ENCODE results near the gene BTN1A1.
"Not testable (repeated sequence)": the region's sequence is repeated elsewhere in the genome, so short reads cannot be mapped to it uniquely, and the experiment has no call there.

BTN1A1 gene

DNA sequence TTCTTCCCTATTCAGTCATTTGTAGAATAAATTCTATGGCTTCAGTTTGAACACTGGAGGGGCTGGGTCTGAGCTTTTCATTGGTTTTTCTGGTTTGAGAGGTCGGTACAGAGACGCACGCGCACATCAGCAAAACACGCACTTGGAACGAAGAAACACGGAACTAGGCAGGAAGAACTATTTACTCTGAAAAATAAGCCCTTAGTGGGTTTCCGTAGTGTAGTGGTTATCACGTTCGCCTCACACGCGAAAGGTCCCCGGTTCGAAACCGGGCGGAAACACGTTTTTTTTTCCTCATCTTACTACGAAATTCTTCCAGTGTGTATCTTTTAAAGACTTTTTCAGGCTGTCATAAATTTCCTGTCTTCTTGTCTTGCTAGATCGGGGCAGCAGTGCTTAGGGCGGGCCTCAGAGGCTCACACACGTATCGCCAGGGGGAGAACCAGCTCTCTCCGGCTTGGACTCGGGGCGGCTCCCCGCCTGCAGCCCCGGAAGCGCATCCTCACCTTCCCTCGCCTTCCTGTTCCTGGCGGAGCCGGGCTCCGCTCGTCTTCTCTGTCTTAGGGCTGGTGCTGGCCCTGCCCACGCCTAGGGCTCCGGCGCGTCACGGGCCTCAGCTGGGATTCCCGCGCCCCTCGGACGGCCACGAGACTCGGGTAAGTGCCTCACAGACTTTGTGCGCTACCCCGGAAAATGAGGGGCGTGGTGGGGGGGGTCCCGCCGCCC, 37.9 kb downstream of the BTN1A1 start, which contains the start of gene HMGN4:
TSS of gene HMGN4 (plus strand) at position 521 of the 726 bp plus-strand sequence. CDS start 6,841 bp downstream, outside the sequence.
- peak; percentile 97 for DNase-seq

DNA sequence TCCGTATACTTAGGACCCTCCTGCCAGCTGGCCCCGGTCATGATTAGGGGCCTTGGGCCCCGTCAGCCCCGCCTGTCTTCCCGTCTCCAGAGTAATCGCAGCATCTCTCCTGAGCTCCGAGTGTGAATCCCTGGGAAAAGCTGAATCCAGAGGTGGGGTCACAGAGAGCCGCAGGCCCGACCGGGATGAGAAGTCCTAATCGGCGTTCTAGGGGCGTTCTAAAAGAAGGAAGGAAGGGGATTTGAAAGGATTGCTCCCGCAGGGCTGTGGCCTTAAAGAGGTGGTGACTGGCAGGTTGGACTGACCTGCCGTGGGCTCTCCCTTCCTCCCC, 38.4 kb downstream of the BTN1A1 start:
- no peak for DNase-seq

DNA sequence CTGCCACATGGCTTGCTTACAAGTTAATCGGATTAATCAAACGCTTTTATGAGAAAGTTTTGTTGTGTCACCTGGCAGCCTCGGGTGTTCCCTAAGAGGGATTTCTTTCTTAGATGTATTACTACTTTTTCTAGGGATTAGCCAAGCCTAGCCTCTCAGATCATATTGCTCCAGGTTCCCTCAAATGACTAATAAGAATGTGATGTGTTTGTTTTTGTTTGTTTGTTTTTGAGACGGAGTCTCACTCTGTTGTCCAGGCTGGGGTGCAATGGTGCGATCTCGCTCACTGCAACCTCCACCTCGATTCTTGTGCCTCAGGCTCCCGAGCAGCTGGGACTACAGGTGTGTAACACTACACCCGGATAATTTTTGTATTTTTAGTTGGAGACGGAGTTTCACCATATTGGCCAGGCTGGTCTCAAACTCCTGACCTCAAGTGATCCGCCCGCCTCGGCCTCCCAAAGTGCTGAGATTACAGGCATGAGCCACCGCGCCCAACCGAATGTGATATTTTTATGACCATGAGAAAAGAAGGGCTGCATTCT, 39.0 kb downstream of the BTN1A1 start:
- DNase-seq = no peak

DNA sequence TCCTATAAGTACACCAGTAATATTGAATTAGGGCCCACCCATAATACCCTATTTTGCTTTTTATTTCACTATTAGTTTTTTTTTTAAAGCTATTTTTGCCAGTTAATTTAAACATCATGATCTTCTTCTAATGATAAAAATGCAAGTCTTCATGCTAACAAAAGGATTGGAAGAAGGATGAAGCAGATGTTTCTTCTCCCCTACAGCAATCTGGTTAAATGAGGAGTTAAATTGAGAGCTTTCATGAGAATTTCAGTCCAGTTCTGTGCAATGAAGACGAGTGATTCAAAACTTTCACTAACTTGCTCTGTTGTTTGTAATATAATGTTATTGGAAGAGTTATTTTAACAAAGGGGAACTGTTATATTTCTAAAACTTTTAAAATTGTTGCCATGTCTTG, 41.5 kb downstream of the BTN1A1 start:
- no peak for DNase-seq

DNA sequence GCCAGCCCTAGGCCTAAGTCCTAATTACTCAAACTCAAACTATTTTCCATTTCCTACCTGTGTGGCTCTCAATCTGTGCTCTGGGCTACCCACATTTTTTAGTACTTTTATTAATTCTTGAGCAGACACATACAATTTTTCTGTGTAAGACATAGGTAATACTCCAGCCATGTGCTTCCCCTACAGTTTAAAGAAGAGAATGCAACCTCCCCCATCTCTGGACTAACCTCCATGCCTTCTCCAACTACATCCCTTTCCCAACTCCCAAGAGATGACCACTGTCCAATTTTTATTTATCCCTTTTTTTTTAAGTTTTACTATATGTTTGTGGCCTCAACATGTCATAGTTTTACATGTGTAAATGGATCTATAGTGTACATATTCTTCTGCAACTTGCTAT, 43.9 kb downstream of the BTN1A1 start:
- peak; percentile 37 for DNase-seq

DNA sequence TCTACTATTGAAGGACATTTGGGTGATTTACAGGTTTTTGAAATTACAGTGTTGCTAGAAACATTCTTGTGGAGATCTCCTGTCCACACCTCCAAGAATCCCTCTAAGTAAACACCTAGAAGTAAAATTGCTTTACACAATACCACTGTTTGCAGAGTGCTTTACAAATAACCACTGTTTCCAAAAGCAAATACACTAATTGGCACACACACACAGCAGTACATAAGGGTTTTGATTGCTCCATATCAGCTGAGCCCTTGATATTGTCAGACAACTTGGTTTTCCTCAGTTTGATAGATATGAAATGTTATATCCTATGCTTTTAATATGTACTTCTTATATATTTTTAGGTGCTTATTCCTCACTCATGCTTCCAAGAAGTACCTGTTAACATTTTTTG, 44.4 kb downstream of the BTN1A1 start:
- DNase-seq = no peak

DNA sequence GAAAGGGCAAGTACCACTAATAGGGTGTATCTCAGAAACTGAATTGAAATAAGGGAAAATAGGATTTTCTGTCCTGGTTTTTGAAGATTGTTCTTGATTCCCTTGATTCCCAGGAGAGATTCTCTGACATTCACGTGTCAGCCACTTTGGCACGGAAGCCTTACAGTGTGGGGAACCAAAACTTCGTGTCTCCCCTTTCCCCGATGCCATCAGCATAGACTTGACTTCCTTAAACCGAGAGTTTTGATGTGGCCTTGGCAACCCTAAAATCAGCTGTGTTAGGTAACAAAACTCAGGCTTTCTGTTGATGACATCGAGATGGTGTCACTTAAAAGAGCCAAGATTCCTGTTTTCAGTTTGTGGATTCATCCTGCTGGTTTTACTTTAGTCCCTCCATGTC, 45.5 kb downstream of the BTN1A1 start:
- DNase-seq = no peak

DNA sequence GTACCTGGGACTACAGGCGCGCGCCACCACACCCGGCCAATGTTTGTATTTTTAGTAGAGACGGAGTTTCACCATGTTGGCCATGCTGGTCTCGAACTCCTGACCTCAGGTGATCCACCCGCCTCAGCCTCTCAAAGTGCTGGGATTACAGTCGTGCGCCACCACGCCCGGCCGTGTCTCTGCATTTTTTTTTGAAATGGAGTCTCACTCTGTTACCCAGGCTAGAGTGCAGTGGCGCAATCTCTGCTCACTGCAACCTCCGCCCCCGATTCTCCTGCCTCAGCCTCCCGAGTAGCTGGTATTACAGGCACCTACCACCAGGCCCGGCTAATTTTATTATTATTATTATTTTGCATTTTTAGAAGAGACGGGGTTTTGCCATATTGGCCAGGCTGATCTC, 47.3 kb downstream of the BTN1A1 start:
- DNase-seq = not testable (repeated sequence)

DNA sequence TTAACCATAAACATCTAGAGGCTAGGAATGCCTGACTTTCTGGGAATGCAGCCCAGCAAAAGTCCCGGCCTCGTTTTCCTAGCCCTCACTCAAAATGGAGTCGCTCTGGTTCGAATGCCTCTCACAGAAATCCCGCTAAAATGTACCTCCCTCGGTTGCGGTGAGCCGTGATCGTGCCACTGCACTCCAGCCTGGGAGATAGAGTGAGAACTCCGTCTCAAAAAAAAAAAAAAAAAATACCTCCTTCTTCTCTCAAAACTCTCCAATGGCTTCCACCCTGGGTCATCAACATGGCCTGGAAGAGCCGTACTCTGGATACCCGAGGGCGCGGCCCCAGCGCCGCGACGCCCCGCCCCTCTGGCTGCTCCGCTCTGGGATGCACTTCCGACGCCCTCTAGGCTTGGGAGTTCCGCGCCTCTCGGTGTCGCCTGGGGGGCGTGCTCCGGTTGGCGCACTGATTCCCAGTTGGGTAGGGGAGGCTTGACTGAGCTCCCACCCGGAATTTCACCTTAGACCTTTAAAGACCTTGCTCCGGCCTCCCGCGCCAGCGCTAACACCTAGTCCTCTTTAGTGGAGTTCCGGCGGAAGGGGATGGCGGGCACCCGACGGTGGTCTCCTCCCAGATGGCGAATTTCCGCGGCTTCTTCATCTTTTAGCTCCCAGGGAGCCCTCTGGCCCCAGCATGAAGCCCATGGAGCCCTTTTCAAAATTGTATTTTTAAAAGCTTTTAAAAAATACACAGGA, 50.3 kb downstream of the BTN1A1 start:
- peak; percentile 42 for DNase-seq

DNA sequence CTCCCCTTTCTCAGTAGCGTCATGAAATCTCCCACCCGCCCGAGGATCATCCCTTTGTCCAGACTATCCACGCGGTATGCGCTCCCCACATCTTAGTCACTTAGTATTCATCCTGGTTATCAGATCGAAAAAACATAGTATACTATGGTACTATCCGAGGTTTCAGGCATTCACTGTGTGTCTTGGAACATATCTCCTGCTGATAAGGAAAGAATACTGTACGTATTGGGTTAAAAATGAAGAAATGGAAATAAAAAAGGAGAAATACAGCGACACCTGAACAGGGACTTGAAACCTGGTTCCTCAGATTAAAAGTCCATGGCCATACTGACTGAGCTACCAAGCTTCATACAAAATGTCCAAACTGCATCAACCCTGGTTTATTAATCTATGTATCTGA, 52.1 kb downstream of the BTN1A1 start:
- DNase-seq = no peak

DNA sequence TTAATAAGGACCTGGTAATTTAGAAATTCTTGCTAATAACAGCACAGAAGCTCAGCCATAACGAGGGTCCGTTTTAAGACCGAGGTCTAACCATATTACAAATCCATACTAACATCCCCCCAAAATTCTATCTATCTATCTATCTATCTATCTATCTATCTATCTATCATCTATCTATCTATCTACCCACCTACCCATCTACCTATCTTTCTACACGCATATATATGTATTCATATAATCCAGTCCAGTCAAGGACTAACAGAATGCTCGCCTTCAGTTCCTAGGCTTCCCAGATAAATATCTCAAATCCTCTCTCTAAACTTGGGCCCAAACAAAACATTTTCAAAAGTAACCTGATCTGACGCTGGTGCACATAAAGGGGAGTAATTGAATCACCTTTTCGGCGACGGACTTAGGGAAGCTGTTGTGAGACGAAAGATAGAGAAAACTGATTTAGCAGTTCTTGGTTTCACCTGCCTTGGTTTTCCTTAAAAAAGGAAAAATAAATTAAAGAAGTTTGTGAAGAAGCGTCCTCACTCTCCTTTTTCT, 52.6 kb downstream of the BTN1A1 start:
- no peak for DNase-seq

DNA sequence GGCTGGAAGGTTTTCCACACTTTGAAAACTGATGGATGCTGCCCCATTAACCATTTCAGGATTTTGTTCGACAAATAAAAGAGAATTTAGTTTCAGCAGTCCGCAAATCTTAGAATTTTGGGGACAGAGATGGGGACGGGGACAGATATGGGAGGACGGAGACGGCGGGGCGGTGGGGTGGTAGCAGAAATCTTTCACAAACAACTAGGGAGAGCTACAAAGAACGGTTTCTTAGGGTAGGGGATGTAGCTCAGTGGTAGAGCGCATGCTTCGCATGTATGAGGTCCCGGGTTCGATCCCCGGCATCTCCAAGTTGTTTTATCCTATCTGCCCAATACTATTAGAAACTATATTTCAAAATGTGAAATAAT, 53.1 kb downstream of the BTN1A1 start:
- peak; percentile 89 for DNase-seq

DNA sequence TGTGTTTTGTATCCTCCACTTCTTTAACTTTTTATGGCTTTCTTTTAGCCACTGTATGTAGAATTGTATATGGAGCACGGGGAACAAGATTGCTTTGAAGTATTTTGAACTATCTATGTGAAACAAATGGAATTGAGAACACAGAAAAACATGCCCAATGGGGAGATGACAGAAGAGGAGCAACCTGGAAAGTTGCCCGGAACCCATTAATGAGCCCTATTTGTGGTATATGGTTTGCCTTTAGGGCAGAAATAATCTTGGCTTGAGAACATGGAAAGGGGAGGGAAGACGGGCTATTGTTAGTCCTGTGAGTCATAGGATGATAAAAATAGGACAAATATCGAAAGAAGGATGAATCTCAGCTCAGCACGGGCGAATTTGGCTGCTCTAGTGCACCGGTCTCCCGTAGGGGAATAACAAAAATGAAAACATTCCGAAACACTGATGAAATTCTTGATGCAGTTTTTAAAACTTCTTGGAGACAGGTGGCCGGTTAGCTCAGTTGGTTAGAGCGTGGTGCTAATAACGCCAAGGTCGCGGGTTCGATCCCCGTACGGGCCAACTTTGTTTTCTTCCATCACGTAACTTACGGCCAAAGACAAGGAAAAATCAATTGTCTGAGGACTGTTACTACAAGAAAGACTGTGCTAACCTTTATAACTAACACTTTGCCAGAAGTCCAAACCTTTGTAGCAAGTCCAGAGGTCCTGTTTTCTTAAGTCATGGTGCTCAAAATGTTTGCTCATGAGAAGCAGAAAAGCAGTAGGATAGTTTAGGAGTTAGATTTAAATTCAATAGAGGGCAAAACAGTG, 53.7 kb downstream of the BTN1A1 start:
- peak; percentile 93 for DNase-seq

DNA sequence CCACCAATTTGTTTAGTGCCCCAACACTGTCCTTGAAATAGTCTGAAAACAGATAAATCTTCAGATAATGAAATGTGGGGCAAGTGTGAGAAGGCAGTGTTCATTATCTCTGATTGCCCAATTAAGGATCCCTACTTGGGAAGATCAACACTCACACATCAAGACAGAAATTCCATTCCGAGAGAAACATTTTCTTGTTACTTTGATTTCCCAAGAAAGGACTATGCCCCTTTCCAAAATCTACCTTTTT, 54.3 kb downstream of the BTN1A1 start:
- DNase-seq = no peak

DNA sequence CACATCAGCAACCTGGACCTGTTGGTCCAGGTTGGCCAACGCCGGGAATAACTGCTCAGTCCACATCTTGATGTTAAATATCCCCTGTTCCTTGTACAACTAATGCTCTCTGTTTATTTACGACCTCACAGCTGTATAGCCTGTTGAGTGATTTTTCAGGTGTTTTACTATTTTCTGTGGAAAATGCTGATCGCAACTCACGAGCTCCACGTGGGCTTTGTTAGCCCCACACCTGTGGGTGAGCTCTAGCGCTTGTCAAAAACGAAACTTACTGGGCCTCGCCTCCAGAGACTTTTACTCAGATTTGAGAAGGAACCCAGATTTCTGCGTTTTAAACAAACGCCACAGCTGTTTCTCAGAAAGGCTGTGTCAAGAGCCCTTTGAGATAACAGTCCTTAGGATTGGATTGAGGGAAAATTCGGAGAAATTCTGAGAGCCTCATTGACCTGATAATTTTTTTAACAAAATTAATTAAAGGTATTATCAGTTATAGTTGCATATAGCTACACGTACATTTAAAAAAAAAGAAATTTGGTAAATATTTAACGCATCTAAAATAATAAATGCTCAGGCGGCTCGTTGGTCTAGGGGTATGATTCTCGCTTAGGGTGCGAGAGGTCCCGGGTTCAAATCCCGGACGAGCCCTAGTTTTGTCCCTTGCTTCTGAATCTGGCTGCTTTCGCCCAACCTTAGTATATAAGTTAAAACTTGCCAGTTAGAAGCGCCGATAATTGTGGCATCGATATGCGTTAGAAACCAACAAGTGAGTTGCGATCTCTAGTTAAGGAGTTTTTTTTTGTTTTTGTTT, 54.8 kb downstream of the BTN1A1 start:
- peak; percentile 78 for DNase-seq

DNA sequence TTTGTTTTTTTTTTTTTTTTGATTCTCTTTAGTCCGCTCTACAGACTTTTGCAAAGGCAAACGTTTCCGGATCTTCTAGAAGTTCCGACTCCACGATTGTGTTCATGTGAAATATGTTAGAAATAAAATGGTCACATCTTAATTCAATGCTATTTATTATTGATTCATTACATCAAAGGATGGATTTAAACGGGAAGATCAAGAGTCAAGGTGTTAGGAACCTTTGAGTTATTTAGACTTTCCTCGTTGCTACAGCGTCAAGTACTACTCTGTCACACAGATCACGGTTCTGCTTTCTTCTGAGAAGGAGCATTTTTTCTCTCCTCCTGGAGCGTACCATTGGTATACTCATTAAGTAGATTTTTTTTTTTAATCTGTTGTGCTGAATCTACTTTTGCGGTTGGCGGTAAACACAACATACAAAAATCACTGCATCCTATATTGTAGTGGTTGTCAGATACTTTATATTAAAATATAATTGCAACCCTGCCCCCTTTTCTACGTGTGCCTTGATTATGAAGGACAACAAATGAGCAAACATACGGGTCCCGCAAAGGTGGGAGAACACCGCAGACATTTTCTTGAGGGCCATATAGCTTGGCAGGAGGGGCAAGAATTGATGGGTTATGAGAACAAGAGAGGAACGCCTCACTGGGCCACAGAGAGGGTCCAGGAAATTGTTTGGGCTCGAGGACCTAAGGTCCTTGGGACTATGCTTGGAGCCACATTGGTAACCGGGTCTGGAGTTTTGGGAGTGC, 55.6 kb downstream of the BTN1A1 start:
- DNase-seq = no peak

DNA sequence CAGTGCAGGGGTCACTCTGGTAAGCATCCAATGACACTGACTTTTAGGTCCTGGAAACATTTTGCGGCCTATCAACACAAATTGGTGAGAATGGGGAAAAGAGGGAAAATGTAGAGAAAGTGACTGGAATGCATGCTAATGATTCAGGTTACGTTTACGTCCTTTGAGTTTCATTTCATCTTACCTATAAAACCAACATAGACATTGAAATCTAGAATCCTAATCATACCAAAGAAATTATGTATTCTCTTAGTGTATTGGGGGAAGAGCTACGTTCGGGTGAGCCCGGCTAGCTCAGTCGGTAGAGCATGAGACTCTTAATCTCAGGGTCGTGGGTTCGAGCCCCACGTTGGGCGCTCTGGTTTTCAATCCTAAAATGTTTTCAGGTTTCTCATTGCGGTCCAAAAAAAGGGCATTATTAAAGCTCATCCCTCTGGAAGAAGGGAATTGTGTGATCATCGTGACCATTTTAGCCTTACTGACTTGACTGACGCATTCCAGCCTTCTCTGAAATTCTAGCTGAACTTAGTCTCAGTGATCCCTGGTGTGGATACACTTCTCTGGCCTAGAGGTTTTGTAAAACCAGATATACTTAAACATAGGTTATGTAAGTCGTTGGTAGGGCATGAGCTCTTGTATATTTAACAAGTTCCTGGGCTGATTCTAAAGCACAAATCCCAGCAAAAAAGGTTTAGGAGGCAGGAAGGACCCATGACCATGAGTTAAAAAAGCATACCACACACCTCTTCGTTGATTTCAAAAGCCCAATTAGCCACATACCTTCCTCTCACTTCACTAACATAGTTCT, 56.4 kb downstream of the BTN1A1 start:
- DNase-seq = peak; percentile 59

All from CD4-positive, alpha-beta T cell treated with Interleukin-17A for 1 hour (primary cell).